HG02884 (cell line): ENCODE measurements around the gene HDAC11.
"Not testable (repeated sequence)": the region's sequence is repeated elsewhere in the genome, so short reads cannot be mapped to it uniquely, and the experiment has no call there.

Experiments
- ATAC-seq: cut with Tn5 transposase; IDR thresholded peaks from one replicate; pipeline ENCODE4 v1.9.1; 2021; ENCODE audit warnings: mild to moderate bottlenecking, moderate library complexity; ENCODE audit not compliant: unreplicated experiment

HDAC11 gene

GRCh38 chr3:13479582-13480339 lies at the start of gene HDAC11:
HDAC11 (plus strand) TSS chr3:13480306; CDS start chr3:13480348, 42 bp downstream.
- peak; percentile 97 for ATAC-seq

DNA sequence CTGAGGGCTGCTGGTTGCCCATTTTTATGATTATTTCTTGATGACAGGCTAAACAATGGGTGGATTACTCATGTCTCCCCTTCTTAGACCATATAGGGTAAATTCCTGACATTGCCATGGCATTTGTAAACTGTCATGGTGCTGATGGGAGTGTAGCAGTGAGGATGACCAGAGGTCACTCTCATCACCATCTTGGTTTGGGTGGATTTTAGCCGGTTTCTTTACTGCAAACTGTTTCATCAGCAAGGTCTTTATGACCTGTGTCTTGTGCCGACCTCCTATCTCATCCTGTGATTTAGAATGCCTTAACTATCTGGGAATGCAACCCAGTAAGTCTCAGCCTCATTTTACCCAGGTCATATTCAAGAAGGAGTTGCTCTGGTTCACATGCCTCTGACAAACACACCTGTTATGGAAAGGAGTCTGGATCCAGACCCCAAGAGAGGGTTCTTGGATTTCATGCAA lies 49.7 kb upstream of the HDAC11 start:
- ATAC-seq: not testable (repeated sequence)

GRCh38 chr3:13432093-13432492 lies 48.0 kb upstream of the HDAC11 start:
- ATAC-seq: no peak

GRCh38 chr3:13433912-13434311 lies 46.2 kb upstream of the HDAC11 start:
- ATAC-seq: no peak

DNA sequence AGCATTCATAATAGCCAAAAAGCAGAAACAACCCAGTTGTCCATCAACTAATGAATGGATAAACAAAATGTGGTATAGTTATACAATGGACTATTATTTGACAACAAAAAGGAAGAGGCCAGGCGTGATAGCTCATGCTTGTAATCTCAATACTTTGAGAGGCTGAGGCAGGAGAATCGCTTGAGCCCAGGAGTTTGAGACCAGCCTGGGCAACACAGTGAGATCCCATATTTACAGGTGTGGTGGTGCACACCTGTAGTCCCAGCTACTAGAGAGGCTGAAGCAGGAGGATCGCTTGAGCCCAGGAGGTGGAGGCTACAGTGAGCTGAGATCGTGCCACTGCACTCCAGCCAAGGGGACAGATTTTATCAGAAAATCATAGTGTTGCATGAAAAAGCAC lies 43.9 kb upstream of the HDAC11 start:
- not testable (repeated sequence) for ATAC-seq

DNA sequence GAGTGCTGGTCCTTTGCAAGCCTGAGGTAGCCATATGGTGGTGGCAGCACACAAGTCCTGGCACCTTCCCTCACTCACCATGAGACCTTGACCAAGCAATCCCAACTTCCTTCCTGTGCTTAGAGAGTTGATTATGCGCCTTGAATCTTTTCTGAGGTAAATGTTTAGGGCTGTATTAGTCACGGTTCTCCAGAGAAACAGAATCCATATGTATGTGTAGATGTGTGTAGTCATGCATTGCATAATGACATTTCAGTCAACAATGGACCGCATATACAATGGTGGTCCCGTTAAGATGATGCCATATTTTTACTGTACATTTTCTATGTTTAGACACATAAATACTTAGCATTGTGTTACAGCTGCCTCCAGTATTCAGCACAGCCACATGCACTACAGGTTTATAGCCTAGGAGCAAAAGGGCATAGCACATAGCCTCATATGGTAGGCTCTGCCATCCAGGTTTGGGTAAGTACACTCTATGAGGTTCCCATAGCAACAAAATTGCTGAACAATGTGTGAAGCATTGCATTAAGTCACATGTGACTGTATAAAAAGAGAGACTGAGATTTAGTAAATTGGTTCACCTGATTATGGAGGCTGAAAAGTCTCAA lies 39.8 kb upstream of the HDAC11 start:
- no peak for ATAC-seq

- ATAC-seq: not testable (repeated sequence)
Measured at GRCh38 chr3:13442882-13443281, 37.2 kb upstream of the HDAC11 start.

- ATAC-seq: peak; percentile 14
Measured at GRCh38 chr3:13451301-13451673, 28.8 kb upstream of the HDAC11 start.

DNA sequence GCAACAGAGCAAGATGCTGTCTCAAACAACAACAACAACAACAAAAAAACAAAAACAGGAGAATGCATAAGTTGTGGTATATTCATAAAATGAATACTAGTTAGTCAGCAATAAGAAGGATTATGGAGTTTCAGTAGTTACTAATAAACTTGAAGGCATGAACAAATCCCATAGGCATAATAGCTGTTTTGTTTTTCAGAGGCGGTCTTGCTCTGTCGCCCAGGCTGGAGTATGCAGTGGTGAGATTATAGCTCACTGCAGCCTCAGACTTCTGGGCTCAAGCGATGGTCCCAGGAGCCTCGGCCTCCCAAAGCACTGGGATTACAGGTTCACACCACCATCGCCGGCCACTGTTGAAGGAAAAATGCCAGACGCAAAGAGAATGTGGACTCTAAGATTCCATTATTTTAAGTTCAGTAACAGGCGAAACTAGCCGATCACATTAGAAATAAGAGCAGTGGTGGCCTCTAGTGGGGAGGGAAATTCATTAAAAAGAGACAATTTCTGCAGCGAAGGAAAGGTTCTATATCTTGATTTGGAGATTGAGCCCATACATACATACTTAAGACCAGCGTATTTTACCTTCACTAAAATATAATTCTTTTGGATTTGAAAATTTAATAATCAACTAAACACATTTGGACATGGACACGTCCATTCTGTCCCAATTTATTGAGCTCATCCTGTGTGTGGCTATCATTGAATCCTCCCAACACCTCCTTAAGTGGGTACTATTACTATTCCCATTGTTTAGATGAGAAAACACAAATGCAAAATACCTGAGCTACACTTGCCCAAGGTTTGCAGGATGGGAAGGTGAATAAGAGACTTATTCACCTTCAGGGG lies 27.4 kb upstream of the HDAC11 start:
- no peak for ATAC-seq

GRCh38 chr3:13455644-13456043 lies 24.5 kb upstream of the HDAC11 start:
- ATAC-seq: no peak

DNA sequence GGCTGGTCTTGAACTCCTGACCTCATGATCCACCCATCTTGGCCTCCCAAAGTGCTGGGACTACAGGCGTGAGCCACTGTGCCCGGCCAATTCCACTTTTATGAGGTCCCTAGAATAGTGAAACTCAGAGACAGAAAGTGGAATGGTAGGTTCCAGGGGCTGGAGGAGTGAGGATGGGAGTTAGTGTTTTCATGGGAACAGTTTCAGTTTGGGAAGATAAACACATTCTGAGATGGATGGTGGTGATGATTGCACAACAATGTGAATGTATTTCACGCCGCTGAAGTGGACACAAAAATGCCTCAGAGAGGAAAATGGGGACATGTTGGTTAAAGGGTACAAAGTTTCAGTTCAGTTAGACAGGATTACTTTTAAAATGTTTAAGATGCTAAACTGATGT lies 22.5 kb upstream of the HDAC11 start:
- ATAC-seq: no peak

- no peak for ATAC-seq
Measured at GRCh38 chr3:13459605-13460340, 20.3 kb upstream of the HDAC11 start.

DNA sequence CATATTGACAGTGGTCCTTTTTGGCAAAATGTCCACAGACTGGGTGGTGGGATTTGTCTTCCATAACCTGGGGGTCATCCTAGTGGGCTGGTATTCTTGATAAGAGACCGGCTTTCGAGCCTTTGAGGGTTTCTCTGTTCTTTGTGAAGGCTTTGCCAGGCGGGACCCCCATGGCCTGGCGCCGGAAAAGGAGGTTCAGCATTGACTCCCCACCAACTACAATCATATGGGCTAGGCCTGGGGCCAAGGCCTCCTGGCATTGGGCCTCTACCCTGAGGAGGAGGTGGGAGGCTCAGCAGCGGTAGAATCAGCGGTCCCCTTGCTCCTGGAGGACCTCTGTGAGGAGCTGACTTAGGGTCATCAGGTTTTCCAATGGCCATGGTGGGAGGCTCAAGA lies 19.8 kb upstream of the HDAC11 start:
- no peak for ATAC-seq

- ATAC-seq: no peak
Measured at GRCh38 chr3:13461169-13462124, 18.7 kb upstream of the HDAC11 start.

- no peak for ATAC-seq
Measured at GRCh38 chr3:13462125-13462629, 17.9 kb upstream of the HDAC11 start.

DNA sequence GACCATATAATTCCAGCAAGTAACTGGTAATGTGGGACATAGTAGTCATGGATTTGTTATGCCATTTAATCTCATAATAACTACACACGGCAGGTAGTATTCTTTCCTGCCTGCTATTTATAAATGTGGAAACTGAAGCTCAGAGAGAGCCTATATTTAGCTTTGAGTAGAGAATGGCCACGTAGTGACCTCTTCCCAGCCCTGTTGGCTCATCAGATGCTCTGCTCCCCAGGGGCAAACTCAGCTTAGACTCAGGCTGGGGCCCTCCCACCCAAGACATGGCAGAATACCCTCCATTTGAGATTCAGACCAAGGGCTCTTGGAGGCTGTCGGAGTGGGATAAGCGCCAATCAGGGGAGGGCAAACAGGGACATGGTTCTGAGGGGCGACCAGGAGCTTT lies 17.3 kb upstream of the HDAC11 start:
- no peak for ATAC-seq

GRCh38 chr3:13463618-13464400 lies 16.3 kb upstream of the HDAC11 start:
- ATAC-seq: no peak

- no peak for ATAC-seq
Measured at GRCh38 chr3:13465236-13465873, 14.8 kb upstream of the HDAC11 start.
